Endothelial cell of umbilical vein (primary cell): ENCODE results near the gene OBP2B. TPM values are rescaled to one million over a fixed set of nuclear protein-coding genes. Genes with fewer than 3 reads are reported as not detected.

ENCODE experiments used
- BruUV-seq: library from RNA; stranded (reverse); fragments of 400-500 nt; replicated peaks from 2 replicates; lab custom pipeline; 2021; lab: Mats Ljungman, UMichigan
- CTCF ChIA-PET: fragments of 300-600, 350-600 bp; sonication (Branson Sonifier 250); formaldehyde crosslinking; loops from one replicate; lab custom pipeline; 2021; ENCODE audit warnings: antibody characterized with exemption, inconsistent platforms; lab: Charles Lee
- POLR2A ChIA-PET: fragments of 300-600, 350-600 bp; sonication (Branson Sonifier 250); formaldehyde crosslinking; loops from one replicate; lab custom pipeline; 2021; ENCODE audit warnings: antibody characterized with exemption, inconsistent platforms; lab: Charles Lee
- DNase-seq: peaks from one replicate; pipeline ENCODE4 v3.0.0-alpha.2; 2011; ENCODE audit warnings: low read depth, low spot score
- FAIRE-seq: peaks from 2 replicates; lab custom pipeline; 2011; peaks lifted over from hg19 to GRCh38; lab: Jason Lieb, UNC
- H2AFZ ChIP-seq: 2 replicates; pipeline ENCODE4 v1.6.0; 2012; ENCODE audit warnings: low read depth, low read length, control low read depth, inconsistent platforms
- H3K27ac ChIP-seq: 2 replicates; pipeline ENCODE4 v1.5.1; 2011; ENCODE audit warnings: low read depth, mild to moderate bottlenecking, control low read depth, low read length, moderate library complexity; ENCODE audit not compliant: insufficient read depth
- H3K27me3 ChIP-seq, 2 experiments: 2 replicates each; pipeline versions ENCODE4 v1.6.0 to v1.6.1; 2011; ENCODE audit warnings: low read length in 2 of 2, mixed read lengths in 1 of 2; ENCODE audit not compliant: control insufficient read depth in 2 of 2, insufficient read depth in 2 of 2
- H3K36me3 ChIP-seq, 2 experiments: 2 replicates in 1 of 2; 3 replicates in 1 of 2; pipeline ENCODE4 v1.5.1; 2011; ENCODE audit warnings: low read length in 2 of 2, mild to moderate bottlenecking in 1 of 2, moderate library complexity in 1 of 2; ENCODE audit not compliant: control insufficient read depth in 2 of 2, insufficient read depth in 2 of 2; ENCODE audit errors: extremely low read depth in 1 of 2
- H3K4me1 ChIP-seq: 3 replicates; pipeline ENCODE4 v1.5.1; 2011; ENCODE audit warnings: mild to moderate bottlenecking, low read length; ENCODE audit not compliant: control insufficient read depth, insufficient read depth; ENCODE audit errors: extremely low read depth
- H3K4me2 ChIP-seq: 2 replicates; pipeline ENCODE4 v1.6.1; 2011; ENCODE audit warnings: low read length, control low read depth, mixed read lengths; ENCODE audit not compliant: insufficient read depth
- H3K4me3 ChIP-seq, 3 experiments: fragments of 200-600 bp in 1 of 3; sonication (generic), shearing (Covaris generic) in 1 of 3; replicated peaks in 1 of 3; 2 replicates each; pipeline ENCODE4 v1.5.1; 2011 to 2016; ENCODE audit warnings: control low read depth in 3 of 3, low read length in 3 of 3, mild to moderate bottlenecking in 2 of 3, inconsistent platforms in 1 of 3, low read depth in 1 of 3, moderate library complexity in 1 of 3; ENCODE audit not compliant: insufficient read depth in 1 of 3
- H3K79me2 ChIP-seq: 2 replicates; pipeline ENCODE4 v1.6.0; 2012; ENCODE audit warnings: low read length, inconsistent platforms; ENCODE audit not compliant: control insufficient read depth, insufficient read depth
- H3K9ac ChIP-seq: replicated peaks from 2 replicates; pipeline ENCODE3; 2011; ENCODE audit warnings: low read length, control low read depth; ENCODE audit not compliant: insufficient read depth; ENCODE audit errors: extremely low read depth
- H3K9me1 ChIP-seq: replicated peaks from 3 replicates; pipeline ENCODE4 v1.6.0; 2011; ENCODE audit warnings: mild to moderate bottlenecking, low read length; ENCODE audit not compliant: control insufficient read depth, insufficient read depth; ENCODE audit errors: extremely low read depth
- H3K9me3 ChIP-seq: replicated peaks from 2 replicates; pipeline ENCODE4 v1.5.1; 2012; ENCODE audit warnings: low read length, inconsistent platforms; ENCODE audit not compliant: control insufficient read depth, insufficient read depth
- H4K20me1 ChIP-seq: replicated peaks from 2 replicates; pipeline ENCODE3; 2011; ENCODE audit warnings: mild to moderate bottlenecking, low read length; ENCODE audit not compliant: control insufficient read depth, insufficient read depth; ENCODE audit errors: extremely low read depth
- EZH2 ChIP-seq: IDR thresholded peaks from 2 replicates; pipeline ENCODE4 v1.6.1; 2012; ENCODE audit warnings: borderline replicate concordance, low read depth, mild to moderate bottlenecking, moderate library complexity, low read length, inconsistent platforms; ENCODE audit not compliant: severe bottlenecking
- FOS ChIP-seq: IDR thresholded peaks from 2 replicates; pipeline ENCODE4 v1.6.1; 2011; ENCODE audit warnings: mild to moderate bottlenecking, low read length, moderate library complexity, borderline replicate concordance; ENCODE audit not compliant: insufficient read depth
- GATA2 ChIP-seq: IDR thresholded peaks from 2 replicates; pipeline ENCODE4 v1.7.0; 2011; ENCODE audit warnings: low read depth, mild to moderate bottlenecking, moderate library complexity, mixed read lengths, low read length; ENCODE audit not compliant: insufficient read length, insufficient read depth
- JUN ChIP-seq: IDR thresholded peaks from 2 replicates; pipeline ENCODE4 v1.6.1; 2011; ENCODE audit warnings: borderline replicate concordance, low read depth; ENCODE audit not compliant: insufficient read length, insufficient read depth
- MYC ChIP-seq: IDR thresholded peaks from one replicate; pipeline ENCODE4 v1.6.1; 2011; ENCODE audit warnings: mild to moderate bottlenecking, low read depth, low read length
- POLR2A ChIP-seq: IDR thresholded peaks from 2 replicates; pipeline ENCODE4 v1.6.1; 2012; ENCODE audit warnings: low read depth, mild to moderate bottlenecking, control low read depth, low read length
- POLR2AphosphoS5 ChIP-seq: IDR thresholded peaks from 2 replicates; pipeline ENCODE4 v1.6.1; 2012; ENCODE audit warnings: low read depth, mild to moderate bottlenecking, control low read depth, low read length, moderate library complexity; ENCODE audit not compliant: insufficient read depth
- dilution Hi-C: fragments of 300-500 bp; cut with MboI; formaldehyde crosslinking; loops from one replicate; pipeline ENCODE4 v1.15.0; 2019; ENCODE audit warnings: low sequenced_read_pairs; ENCODE audit not compliant: extremely low pct_ligation_motif_present
- intact Hi-C: fragments of 100-400 bp; cut with micrococcal nuclease; formaldehyde crosslinking; loops from one replicate; pipeline ENCODE4 v1.10.0; 2022
- polyA plus RNA-seq, 4 experiments: library from polyadenylated mRNA; depleted of rRNA in 3 of 4; stranded (reverse) in 3 of 4; unstranded in 1 of 4; fragments of >200 nt; gene quantifications; 2 replicates each; pipeline versions ENCODE4 v1.2.1 to v1.2.3, GENCODE V29; 2011 to 2012; ENCODE audit warnings: missing spikeins in 1 of 4
- total RNA-seq: library from RNA; stranded (reverse); gene quantifications from 2 replicates; pipeline ENCODE4 v1.2.3, GENCODE V29; 2021
- TF ChIP-seq, protein P1 (sequence below): IDR thresholded peaks from 2 replicates; pipeline ENCODE4 v1.6.1; 2011; ENCODE audit not compliant: insufficient read depth, insufficient read length
- TF ChIP-seq, protein P2 (sequence below), 2 donors: IDR thresholded peaks; 1 replicate in 1 of 2; 2 replicates in 1 of 2; pipeline ENCODE4 v1.5.1; 2011; ENCODE audit warnings: low read length in 2 of 2, mild to moderate bottlenecking in 2 of 2, moderate library complexity in 2 of 2, control low read depth in 1 of 2, inconsistent platforms in 1 of 2, low read depth in 1 of 2; ENCODE audit not compliant: insufficient read depth in 1 of 2; ENCODE audit errors: extremely low read depth in 1 of 2

The OBP2B gene
- total and polyA plus RNA-seq, 2 donors (not counting 3 experiments of a cell fraction or from before 2014, with no cell fraction given), result not detected

DNA sequence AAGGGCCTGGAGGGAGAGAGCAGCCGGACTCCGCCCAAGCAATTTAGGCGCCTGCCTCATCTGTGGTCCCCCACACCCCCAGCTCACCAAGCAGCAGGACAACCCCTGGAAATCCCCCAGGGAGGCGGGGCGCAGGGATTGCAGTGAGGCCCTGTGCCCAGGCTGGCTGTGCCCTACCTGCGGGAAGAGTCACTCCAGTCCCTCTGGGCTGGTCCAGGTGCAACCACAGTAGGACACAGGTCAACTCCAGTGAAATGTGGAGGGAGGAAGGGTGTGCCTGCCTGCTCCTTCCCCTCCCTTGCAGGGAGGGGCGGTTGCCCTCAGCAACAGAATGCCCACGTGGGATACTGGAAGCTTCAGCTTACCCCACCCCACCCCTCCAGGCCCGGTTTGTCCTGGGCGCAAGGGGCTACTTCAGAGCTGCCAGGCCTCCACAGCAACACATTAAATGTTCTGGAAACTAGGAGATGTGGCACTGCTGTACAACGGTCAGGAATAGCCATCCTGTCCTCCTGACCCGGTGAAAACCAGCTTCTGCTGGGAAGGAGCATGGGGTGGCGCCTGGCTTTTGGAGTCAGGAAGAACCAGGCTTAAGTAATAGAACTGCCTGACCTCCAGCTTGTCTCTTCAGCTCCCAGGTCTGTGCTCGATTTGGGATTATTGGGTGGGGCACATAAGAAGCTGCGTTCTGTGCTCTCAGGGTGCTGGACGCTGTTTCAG, 43.4 kb upstream of the OBP2B start:
- intact Hi-C loops, result no loop called here
- no peak overlapping the region for H3K4me3 ChIP-seq
- no peaks in the 10 kb centered on the region for H3K9me3 ChIP-seq
- H3K4me1 ChIP-seq, result no peaks in the 10 kb centered on the region
- H3K36me3 ChIP-seq, result no peaks in the 10 kb centered on the region
- no peaks in the 10 kb centered on the region for H3K9me1 ChIP-seq
- H2AFZ ChIP-seq, result no peak overlapping the region
- H4K20me1 ChIP-seq, result no peaks in the 10 kb centered on the region
- no peak overlapping the region for H3K9ac ChIP-seq
- no peak for DNase-seq
- FAIRE-seq, result no peak
- ChIA-PET POLR2A (no interaction called here), CTCF (interaction anchor here (1.1 kb wide), 1 partner anchor 66 kb away, joined by 3 read pairs; no protein-coding TSS in a partner anchor)
- dilution Hi-C loops, result no loop called here
- BruUV-seq, result no TSS peak
- no peak overlapping the region for H3K27ac ChIP-seq
- no peak overlapping the region for H3K4me2 ChIP-seq
- TF ChIP-seq MYC (no peak), FOS (no peak), POLR2AphosphoS5 (no peak)
- TF ChIP-seq, protein P1, sequence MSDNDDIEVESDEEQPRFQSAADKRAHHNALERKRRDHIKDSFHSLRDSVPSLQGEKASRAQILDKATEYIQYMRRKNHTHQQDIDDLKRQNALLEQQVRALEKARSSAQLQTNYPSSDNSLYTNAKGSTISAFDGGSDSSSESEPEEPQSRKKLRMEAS, result no peak
- H3K27me3 ChIP-seq, result no peaks in the 10 kb centered on the region
- H3K79me2 ChIP-seq, result no peaks in the 10 kb centered on the region

GRCh38 chr9:133251773-133252172, 42.7 kb upstream of the OBP2B start:
- Histone ChIP-seq H3K27me3 (no peaks in the 10 kb centered on the region), H3K9me1 (no peaks in the 10 kb centered on the region), H3K79me2 (no peaks in the 10 kb centered on the region), H3K36me3 (no peaks in the 10 kb centered on the region), H3K4me1 (no peaks in the 10 kb centered on the region), H2AFZ (no peak overlapping the region), H3K9me3 (no peaks in the 10 kb centered on the region), H3K9ac (no peak overlapping the region), H3K4me3 (no peak overlapping the region), H3K27ac (no peak overlapping the region), H3K4me2 (no peak overlapping the region), H4K20me1 (no peaks in the 10 kb centered on the region)
- ChIA-PET POLR2A (no interaction called here), CTCF (no interaction called here)
- no peak for FAIRE-seq
- DNase-seq, result no peak
- TF ChIP-seq JUN (no peak), EZH2 (no peak), FOS (no peak), POLR2A (no peak), GATA2 (no peak), MYC (no peak), POLR2AphosphoS5 (no peak)
- TF ChIP-seq, protein P1, result no peak
- TF ChIP-seq, protein P2, sequence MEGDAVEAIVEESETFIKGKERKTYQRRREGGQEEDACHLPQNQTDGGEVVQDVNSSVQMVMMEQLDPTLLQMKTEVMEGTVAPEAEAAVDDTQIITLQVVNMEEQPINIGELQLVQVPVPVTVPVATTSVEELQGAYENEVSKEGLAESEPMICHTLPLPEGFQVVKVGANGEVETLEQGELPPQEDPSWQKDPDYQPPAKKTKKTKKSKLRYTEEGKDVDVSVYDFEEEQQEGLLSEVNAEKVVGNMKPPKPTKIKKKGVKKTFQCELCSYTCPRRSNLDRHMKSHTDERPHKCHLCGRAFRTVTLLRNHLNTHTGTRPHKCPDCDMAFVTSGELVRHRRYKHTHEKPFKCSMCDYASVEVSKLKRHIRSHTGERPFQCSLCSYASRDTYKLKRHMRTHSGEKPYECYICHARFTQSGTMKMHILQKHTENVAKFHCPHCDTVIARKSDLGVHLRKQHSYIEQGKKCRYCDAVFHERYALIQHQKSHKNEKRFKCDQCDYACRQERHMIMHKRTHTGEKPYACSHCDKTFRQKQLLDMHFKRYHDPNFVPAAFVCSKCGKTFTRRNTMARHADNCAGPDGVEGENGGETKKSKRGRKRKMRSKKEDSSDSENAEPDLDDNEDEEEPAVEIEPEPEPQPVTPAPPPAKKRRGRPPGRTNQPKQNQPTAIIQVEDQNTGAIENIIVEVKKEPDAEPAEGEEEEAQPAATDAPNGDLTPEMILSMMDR (IDR thresholded peaks at IDR 0.05; ENCODE audit: extremely low read depth in 1 of 2, insufficient read depth in 1 of 2, low read depth in 1 of 2, low read length in 2 of 2), result no peak
- dilution Hi-C loops (no loop called here), intact Hi-C loops (no loop called here)
- no TSS peak for BruUV-seq
